Hematopoietic multipotent progenitor cell treated with erythropoietin and hydrocortisone succinate and interleukin-3 and kit ligand, for 4 days (in vitro differentiated cells): Measurements from ENCODE around the gene SNX9.
A peak's percentile ranks its signal among the peaks of the same experiment; 100 is the strongest.

Experiments used
- DNase-seq: peaks from one replicate; pipeline ENCODE4 v3.0.0-alpha.2; 2015

The SNX9 gene

DNA sequence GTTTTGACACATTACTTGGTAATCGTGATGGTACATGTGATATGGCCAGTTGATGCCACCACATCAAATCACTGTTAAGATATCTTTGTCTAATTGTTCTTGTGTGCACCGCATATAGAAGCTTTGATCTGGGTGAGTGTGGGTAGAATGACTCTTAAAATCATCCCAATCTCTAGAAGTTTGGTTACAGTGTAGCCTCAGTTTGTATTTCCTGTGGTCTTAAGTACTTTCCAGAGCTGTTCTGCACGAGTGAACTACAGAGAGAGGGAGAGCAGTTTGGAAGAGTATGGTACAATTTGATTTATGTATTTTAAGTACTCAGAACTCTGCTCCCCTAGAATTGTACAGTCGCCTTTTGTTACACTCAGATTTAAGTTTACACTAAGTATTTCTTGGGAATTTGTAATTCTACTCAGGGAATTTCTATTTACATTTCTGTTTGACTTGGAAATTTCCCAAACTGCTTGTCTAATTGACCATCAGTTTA, 37.5 kb downstream of the SNX9 start:
- peak; percentile 49 for DNase-seq

DNA sequence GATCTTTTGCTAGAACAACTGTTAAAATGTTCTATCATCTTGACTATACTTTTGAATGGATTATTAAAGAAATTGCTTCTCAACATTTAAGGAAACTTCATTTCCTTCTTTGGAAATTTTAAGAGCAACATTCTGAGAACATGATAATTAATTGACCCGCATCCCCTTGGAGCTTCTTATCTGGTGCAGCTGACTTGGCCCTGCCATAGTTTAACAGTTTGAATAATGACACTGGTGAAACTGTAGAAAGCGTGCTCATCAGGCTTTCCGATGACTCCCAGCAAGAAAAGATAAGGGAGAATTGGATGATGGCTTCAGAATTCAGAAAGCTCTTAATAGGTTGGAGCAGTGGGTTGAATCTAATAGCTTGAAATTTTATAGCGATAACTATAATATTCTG, 38.1 kb downstream of the SNX9 start:
- DNase-seq, result no peak

DNA sequence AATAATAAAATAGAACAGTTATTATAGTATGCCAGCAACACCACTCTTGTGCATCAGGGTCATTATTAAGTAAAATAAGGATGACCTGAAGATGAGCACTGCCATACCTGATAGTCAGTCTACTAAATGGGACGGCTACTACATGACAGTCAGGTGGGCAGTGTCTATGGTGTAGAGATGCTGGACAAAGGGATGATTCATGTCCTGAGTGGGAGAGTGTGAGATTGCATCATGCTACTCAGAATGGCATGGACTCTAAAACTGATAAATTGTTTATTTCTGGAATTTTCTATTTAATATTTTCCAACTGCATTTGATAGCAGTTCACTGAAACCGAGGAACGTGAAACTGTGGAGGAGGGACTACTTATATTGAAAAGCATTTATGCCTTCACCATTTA, 38.8 kb downstream of the SNX9 start:
- DNase-seq, result no peak

DNA sequence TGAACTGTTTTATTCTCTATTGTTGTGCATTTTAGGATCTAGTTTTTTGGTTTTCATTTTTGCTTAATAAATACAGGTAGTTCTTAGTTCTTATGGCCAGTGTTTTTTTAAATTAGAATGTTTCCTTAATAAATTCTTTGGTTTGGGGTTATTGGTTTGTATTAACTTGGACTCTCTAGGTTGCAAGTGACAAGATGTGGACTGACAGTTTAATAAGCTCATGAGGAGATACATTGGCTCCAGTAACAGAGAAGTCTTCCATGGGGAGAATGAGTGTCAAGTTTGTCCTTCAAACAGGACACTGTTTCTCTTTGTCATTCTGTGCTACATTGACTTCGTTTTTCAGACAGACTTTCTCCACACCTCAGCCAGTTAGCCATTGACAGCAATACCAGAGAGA, 39.7 kb downstream of the SNX9 start:
- DNase-seq, result no peak

DNA sequence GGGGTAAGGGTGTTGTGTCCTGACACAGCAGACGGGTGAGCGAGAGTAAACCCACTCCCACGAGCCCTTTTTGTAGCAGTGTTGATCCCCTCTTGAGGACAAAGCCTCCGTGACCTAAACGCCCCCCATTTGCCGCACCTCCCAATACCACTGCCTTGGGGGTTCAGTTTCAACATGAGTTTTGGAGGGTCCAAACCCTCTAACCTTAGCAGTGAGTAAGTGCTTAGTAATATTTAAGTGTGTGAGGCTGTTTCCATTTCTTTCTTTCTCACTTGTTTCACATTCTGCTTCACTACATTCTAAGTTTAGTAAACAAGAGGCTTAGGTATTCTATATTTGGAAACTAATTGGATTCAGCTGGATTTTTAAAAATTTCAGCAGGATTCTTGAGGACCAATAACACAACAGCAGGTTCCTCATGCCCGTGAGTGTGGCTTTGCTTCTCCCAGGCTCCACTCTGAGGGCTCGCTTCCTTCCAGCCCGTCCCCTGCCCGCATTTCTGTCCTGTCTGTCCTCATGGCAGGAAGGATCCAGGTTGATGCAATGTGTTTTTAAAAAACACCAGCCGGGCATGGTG, 41.2 kb downstream of the SNX9 start:
- no peak for DNase-seq

DNA sequence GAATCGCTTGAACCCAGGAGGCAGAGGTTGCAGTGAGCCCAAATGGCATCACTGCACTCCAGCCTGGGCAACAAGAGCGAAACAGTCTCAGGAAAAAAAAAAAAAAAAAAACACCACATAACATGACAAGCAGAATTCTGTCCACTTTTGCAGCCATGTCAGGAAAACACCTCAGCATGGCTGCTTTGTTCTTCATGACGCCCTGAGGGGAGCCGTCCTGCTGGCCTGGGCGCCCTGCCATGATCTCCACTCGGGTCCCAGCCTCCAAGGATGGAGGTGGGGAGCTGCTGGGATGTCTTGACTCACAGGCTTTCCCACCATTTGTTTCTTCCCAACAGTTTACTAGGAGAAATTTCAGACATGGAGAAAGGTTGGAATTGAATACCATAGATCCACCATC, 42.2 kb downstream of the SNX9 start:
- no peak for DNase-seq

DNA sequence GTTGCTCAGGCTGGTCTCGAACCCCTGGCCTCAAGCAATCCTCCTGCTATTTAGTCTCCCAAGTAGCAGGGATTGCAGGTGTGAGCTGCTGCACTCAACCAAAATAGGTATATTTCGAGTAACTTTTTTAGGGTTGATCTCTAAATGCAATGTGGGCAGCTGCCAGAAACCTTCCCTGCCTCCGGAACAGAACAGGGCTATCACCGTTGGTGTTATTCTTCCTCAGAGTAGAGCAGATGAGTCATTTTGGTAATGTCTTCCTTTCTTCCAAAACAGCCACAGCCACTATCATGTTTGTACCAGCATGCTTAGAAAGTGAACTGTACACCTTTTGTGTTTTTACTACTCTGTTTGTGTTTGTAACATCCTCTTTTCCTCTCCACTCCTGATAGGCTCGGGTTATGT, 44.1 kb downstream of the SNX9 start:
- no peak for DNase-seq

DNA sequence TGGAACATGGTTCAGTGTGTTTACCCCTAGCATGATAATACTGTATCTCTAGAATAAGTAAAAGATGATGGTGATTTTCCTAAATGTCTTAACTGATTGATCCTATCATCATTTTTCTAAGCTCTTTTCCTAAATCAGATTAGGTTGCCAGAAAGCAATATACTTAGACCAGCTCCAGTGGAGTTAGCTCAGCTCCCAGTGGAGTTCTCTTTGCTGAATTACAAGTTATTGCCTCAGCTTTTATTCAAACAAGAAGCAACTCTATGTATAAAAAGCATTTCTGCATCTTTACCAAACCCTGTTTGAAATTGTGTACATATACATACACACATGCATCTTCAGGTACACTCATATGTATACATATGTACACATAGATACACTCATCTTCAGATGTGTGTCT, 44.9 kb downstream of the SNX9 start:
- DNase-seq, result no peak

DNA sequence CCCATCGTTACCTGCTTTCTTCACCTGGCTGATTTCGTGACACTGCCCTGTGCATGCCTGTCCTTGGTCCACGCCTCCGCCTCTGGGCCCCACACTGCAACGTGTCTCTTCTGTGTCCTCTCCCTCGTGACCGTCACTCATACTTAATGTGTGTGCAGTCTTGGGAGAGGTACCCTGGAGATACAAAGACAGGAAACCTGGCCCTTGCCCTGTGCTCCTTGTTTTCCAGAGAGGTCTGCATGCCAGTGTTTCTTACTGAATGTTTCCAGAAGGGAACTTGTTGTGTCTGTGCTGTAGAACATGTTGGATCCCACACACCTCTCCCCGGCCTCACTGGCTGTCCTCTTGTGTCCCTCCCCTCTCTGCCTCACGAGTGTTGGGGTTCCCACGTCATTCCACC, 45.8 kb downstream of the SNX9 start:
- no peak for DNase-seq

DNA sequence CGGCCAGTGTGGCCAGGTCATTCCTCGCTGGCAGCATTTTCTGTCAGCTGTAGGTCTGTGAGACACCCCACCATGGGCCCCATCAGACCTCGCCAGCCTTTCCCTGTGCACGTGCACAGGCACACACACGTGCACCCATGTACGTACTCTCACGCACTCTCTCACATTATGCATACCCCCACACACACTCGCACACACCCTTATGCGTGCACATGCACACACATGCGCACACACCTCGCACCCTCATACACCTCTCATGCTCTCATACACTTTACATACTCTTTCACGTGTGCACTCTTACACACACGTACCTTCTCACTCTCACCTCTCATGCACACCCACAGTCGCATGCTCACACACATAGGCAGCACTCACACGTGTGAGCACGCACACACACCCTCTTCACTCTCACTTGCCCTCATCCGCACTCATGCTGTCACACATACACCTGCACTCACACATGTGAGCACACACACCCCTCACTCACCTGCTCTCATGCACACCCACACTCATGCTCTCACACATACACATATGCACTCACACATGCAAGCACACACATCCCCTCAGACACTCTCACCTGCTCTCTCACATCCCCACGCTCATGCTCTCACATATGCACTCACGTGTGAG, 46.7 kb downstream of the SNX9 start:
- no peak for DNase-seq

DNA sequence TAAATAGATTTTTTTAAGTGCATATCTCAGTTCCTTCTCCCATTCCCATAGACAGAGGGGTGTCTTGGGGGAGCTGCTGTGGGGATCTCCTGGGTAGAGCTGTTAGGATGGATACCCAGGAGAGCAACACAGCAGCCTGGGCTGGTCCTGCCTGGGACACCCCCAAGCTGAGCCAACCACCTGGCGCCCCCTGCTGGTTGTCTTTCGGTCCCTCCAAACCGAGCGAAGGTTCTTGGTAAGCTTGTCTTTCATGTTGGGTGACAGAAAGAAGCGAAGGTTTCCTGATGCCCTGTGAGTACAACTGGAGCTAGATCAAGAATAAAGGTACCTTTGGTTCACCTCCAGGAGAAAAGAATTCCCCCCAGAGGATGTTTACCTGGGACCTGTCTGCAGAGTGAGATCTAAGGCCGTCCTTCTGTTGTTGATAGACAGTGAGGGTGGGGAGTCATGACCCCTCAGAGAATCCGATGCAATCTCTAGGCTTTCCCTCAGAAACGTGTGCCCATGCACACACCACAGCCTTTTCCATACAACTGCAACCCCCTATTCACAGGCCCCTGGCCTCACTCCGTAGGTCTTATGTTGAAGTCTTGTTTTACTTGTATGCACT, 50.8 kb downstream of the SNX9 start:
- peak; percentile 87 for DNase-seq

DNA sequence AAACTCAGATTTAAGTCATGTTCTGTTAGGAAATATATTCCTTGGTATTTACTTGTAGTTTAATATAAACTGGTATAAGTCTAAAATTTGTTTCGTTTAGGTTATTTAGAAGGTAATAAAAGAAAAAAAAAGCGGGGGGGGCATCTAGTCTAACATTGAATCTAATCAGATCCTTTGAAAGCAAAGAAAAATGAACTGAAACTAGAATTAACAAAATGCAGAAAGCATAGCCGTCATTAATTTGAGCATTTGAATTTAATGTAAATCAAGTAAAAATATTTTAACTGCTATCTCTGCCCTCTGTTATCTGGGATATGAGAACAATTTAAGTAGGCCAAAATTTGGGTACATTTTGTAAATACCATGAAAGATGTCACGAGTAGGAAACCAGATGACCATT, 54.1 kb downstream of the SNX9 start:
- no peak for DNase-seq

DNA sequence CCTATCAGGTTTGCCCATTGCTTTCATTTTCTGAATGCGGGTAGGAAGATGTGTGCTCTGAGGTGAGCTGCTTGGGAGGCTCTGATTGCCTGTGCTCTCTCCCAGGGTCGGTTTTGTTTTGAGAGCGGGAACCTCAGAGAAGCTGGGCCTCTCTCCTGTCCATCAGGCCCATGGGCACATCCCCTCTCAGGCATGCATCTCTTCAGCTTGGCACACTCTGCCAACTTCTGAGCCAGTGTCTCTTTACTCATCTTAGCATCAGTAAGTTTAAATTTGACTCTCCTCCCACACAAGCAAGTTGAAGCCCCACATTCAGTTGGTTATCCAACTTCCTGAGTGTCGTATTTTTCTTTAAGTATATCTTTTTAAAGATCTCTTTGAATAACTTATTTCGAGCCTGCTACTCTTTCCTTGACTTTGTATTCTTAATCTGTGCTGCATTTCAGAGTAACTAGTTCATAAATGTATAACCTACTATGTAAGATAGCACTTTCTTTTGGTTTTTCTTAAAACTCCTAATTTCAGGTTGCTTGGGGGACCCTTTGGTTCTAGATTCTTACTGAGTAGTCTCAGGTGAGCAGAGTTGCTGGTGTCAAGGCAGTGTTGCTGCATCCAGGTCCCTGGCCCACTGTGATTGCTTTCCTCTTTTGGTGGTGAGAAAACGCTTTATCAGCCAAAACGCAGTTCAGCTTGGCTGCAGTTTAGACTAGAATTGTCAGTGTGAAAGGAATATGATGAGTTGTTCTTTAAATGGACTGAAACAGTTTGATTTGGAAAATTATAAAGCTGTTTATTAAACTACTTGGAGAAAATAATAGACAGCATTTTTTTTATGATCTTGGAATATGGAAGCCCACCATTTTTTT, 54.8 kb downstream of the SNX9 start:
- no peak for DNase-seq

DNA sequence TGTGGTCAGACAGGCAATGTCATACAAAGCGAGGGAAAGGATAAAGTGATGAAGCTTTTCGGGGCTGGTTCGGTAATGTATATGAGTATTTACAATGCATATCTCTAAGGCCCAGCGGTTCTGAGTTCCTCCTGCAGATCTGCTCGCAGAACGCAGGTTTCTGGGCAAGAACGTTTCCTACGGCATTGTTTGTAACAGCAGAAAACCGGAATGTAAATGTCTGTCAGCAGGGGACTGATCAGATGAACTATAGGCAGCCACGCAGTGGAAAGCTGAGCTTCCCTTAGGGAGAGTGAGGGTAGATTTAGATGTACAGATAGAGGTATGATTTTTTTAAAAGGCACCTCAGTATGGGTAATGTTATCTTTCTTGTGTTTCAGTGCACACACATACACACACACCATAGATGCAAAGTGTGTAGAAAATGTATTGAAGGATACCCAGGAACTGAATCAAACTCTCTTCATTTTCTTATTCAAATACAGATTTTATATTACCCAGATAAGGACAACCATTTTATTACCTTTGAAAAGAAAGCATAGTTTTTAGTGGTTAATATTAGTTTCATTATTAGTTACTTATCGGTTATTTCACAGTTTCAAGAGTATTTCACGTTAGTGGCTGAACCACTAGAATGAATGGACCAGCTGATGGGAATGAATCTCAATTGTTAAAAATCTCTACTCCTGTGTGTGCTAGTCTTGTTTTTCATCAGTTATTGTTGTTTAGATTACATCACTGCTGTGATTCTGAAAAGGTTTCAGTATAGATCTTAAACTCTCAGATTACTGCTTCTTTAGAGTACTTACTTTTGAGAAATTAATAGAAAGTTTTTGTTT, 56.2 kb downstream of the SNX9 start:
- no peak for DNase-seq

DNA sequence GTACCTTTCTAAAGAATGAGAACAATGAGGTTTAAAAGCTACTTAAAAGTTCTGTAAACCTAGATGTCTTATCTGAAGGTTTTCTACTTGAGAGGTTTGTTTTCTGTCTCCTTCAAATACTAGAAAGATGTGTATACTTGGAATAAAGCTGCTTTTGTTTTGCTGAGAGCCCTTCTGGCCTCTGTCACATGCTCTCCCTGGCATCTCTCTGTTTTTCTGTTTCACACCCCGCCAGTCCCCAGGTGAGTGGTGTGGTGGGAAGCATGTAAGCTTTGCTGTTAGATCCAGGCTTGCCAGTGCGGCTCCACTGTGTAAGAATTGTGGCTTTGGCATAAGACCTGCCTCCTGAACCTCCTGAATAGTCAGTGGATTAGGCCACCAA, 56.8 kb downstream of the SNX9 start:
- no peak for DNase-seq

DNA sequence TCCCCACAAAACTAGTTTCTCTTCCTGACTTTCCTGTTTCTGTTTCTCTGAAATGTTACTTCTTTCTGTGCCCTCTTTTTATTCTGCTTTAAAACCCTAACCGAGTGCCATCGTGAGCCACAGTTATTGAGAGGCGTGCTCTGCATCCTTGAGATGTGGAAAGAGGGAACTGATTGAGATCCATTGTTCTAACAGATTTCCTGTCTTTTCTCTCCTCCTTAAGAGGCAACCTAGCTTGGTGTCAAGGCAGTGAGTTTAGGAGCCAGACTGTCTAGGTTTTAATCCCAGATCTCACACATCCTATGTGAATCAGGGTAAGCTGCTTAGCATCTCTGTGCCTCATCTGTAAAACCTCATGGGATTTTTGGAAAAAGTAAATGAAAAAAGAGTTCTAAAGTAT, 57.5 kb downstream of the SNX9 start:
- DNase-seq, result no peak

DNA sequence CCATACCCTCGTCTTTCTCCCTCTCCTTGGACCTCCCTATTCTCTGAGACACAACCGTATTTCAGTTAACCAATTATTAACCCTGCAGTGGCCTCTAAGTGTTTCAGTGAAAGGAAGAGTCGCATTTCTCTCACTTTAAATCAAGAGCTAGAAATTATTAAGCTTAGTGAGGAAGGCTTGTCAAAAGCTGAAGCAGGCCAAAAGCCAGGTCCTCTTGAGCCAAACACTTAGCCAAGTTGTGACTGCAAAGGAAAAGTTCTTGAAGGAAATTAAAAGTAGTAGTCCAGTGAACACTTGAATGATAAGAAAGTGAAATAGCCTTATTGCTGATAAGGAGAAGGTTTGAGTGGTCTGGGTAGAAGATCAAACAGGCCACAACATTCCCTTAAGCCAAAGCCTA, 58.3 kb downstream of the SNX9 start:
- no peak for DNase-seq

DNA sequence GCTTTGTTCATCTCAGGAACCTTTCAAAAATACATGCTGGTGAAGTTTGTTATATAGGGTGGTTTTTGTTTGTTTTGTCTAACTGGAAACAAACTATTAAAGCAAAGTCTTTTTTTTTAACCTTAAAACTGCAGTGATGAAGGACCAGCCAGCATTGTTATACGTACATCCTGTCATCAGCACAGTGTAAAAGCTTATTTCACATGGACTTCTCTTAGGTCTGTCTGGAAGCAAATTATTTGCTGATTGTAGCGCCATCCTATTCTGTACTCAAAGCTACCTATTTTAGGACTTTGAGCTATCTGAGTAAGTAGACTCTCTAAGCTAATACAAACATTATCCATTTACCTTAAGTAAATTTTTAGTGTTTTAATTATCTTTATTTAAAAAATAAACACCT, 61.7 kb downstream of the SNX9 start:
- no peak for DNase-seq

DNA sequence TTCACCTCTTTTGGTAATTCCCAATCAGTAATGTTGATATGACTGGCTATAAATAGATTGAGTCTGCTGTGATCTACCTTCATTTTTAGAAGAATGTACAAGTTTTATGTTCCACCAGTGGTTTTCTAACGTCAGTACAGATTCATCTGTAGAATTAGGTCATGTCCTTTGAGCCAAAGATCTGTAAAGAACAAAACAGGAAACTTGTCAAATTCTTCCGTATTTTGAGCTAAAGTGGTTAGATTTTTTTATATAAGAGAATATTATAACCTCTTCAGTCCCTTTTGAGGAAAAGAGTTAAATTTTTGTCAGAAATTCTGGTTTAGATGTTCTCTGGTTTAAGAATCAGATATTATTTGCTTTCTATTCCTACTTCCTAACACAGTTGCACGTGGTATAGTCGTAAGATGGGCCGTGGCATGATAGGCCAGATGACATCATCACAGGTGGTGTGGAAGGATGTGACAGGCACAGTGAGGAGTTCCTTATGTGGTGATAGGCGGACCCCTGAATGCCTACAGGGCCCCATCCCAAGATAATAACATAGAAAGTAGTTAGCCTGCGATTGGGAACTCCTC, 62.3 kb downstream of the SNX9 start:
- peak; percentile 24 for DNase-seq

DNA sequence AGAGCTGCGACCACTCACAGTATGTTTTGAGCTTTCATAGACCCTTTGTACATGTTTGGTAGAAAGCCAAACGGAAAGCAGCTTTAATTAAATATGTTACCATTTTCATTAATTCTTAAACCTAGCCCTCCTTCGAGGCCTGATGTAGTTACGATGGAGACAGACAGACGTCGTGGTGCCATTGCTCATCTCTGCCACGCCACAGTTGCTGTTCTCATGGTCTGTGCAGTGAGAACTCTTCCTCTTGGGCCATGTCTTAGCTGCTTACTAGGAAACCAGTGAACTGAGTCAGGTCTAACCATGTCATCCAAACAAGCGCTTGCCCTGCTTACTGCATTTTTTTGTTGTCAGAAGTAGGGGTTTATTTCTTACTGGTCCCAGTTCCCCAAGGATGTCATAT, 62.8 kb downstream of the SNX9 start:
- DNase-seq, result no peak

DNA sequence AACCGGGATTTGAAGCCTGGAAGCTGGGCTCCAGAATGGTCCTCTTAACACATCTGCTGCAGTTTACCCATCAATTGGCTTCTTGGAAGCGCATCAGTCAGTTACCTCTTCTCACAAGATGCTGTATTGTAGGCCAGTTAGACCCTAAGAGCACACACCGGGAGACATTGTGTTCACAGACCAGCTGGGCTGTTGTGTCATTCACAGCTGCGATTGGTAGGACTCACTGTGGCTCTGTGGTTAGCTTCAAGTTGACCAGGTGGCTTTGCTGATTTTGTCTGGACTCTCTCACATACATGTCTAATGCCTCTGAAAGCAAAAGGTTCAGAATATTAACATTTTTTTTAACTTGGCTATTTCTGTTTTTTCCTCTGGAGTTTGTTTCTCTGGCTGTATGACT, 64.8 kb downstream of the SNX9 start:
- peak; percentile 48 for DNase-seq

DNA sequence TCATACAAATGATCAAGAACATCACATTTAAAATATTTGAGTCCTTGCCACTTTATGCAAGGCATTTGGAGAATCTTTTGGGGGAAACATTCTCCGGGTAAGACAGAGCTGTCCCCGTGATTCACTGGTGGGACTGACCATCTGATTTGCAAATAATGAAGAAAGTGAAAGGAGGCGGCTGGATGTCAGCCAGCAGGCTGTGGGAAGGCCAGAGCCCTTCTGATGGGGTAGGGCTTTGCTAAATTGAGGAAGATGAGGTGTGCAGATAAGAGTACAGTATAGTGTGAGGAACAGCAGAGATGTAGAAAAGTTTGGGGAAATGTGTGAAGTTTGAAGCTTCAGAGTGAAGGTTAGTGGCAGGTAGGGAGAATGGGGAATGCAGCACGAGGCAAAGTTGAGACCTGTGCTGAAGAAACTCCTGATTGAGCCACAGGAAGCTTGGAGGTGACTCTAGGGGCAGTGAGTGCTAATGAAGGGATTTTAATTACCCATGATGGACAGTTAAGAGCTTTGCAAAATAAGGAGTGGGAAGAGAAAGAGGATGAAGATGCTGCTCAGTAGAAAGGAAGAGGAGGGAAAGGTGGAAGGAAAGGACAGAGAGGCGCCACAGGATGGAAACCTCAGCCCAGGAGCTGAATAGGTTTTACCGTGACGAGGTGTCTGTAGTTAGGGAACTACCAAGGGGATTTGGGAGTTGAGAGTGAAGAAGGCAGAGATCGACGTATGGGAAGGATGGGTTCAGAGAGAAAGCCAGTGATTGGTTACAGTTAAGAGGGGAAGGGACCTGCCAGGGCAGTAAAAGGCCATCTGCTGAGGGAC, 68.7 kb downstream of the SNX9 start:
- DNase-seq, result peak; percentile 74
